HCT116 (cell line): ENCODE measurements around the gene G6PC2.

ENCODE experiments used
- SRF ChIP-seq: IDR thresholded peaks from 2 replicates; pipeline ENCODE4 v1.6.1; 2012; ENCODE audit warnings: low read depth
- TF ChIP-seq, protein P1 (sequence below), 3 experiments: fragments of 200-600 bp in 1 of 3; sonication (generic) in 1 of 3; IDR thresholded peaks in 2 of 3; conservative IDR thresholded peaks in 1 of 3; 2 replicates each; pipeline ENCODE4 v1.5.1; 2012 to 2017; ENCODE audit warnings: low read depth in 2 of 3, low read length in 2 of 3, antibody characterized with exemption in 1 of 3, borderline replicate concordance in 1 of 3, control low read depth in 1 of 3, mild to moderate bottlenecking in 1 of 3, mixed read lengths in 1 of 3, mixed run types in 1 of 3, moderate library complexity in 1 of 3; ENCODE audit not compliant: insufficient read depth in 1 of 3
- TF ChIP-seq, protein P2 (sequence below): IDR thresholded peaks from 2 replicates; pipeline ENCODE4 v1.6.1; 2012

DNA sequence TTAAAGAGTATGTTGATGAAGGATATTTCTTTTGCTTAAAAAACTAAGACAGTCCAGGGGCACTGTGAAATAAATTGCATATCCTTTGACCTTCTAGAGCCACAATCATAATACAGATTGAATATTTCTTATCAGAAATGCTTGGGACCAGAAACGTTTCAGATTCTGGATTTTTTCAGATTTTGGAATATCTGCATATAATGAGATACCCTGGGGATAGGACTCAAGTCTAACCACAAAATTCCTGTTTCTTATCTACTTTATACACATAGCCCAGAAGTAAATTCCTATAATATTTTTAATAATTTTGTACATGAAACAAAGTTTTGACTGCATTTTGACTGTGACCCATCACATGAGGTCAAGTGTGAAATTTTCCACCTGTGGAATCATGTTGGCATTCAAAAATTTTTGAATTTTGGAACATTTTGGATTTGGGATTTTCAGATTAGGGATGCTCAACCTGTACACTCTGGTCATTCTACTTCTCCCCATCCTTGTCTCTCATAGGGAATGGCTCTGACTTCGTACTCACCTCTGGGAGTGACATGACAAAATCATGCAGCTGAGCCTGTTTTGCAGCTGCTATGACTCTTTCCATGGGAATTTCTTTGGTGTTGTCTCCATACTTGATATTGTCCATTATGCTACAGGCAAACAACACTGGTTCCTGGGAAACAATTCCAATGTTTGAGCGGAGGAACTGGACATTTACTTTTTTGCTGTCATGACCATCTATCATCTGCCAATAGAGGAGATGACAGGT lies 25.7 kb downstream of the G6PC2 start:
- no peak for TF ChIP-seq SRF
- TF ChIP-seq, protein P1, sequence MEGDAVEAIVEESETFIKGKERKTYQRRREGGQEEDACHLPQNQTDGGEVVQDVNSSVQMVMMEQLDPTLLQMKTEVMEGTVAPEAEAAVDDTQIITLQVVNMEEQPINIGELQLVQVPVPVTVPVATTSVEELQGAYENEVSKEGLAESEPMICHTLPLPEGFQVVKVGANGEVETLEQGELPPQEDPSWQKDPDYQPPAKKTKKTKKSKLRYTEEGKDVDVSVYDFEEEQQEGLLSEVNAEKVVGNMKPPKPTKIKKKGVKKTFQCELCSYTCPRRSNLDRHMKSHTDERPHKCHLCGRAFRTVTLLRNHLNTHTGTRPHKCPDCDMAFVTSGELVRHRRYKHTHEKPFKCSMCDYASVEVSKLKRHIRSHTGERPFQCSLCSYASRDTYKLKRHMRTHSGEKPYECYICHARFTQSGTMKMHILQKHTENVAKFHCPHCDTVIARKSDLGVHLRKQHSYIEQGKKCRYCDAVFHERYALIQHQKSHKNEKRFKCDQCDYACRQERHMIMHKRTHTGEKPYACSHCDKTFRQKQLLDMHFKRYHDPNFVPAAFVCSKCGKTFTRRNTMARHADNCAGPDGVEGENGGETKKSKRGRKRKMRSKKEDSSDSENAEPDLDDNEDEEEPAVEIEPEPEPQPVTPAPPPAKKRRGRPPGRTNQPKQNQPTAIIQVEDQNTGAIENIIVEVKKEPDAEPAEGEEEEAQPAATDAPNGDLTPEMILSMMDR (IDR thresholded peaks at IDR 0.05 in 2 of 3, conservative IDR thresholded peaks at IDR 0.05 in 1 of 3; ENCODE audit: borderline replicate concordance in 1 of 3, insufficient read depth in 1 of 3, low read depth in 2 of 3, low read length in 2 of 3) = no peak
- TF ChIP-seq, protein P2, sequence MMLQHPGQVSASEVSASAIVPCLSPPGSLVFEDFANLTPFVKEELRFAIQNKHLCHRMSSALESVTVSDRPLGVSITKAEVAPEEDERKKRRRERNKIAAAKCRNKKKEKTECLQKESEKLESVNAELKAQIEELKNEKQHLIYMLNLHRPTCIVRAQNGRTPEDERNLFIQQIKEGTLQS = no peak
